ENCODE data around the gene TBX4.
"Not testable (repeated sequence)": the region's sequence is repeated elsewhere in the genome, so short reads cannot be mapped to it uniquely, and the experiment has no call there.

The TBX4 gene

GRCh38 chr17:61496174-61496956 is 44.1 kb downstream of the TBX4 start:
- no peak for DNase-seq (ENCODE audit: low read depth in 4 of 4, low spot score in 1 of 4)

DNA sequence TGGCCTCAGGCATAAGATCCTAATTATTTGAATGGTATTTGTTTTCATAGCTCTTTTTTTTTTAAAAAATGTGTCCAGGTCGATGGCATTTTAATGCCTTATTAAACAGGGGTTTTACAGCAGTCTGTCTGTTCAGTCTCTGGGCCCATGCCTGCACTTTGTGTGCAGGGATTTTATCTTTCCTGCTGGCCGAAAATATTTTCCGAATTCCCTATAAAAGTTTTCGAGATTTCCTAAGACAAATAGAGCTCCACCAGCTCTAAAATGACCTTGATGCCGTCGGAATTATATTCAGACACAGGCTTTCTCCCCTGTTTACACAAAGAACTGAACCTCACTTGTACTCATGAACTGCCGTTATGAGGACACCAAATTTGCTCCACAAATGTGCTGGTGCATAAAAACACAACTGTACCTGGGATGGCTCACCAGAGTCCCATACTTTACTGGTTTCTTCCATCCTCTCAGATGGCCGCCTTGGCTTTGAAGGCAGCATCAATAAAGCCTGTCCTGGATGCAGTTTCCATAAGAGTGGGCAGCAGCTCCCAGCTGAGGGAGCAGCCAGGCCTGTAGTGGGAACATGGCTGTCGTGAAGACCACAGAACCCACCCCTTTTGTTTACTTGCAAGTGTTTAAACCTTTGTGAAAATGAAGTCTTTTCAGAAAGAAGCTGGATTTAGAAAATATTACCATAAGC is 44.9 kb downstream of the TBX4 start:
- DNase-seq (ENCODE audit: low read depth in 4 of 4, low spot score in 1 of 4) = no peak

DNA sequence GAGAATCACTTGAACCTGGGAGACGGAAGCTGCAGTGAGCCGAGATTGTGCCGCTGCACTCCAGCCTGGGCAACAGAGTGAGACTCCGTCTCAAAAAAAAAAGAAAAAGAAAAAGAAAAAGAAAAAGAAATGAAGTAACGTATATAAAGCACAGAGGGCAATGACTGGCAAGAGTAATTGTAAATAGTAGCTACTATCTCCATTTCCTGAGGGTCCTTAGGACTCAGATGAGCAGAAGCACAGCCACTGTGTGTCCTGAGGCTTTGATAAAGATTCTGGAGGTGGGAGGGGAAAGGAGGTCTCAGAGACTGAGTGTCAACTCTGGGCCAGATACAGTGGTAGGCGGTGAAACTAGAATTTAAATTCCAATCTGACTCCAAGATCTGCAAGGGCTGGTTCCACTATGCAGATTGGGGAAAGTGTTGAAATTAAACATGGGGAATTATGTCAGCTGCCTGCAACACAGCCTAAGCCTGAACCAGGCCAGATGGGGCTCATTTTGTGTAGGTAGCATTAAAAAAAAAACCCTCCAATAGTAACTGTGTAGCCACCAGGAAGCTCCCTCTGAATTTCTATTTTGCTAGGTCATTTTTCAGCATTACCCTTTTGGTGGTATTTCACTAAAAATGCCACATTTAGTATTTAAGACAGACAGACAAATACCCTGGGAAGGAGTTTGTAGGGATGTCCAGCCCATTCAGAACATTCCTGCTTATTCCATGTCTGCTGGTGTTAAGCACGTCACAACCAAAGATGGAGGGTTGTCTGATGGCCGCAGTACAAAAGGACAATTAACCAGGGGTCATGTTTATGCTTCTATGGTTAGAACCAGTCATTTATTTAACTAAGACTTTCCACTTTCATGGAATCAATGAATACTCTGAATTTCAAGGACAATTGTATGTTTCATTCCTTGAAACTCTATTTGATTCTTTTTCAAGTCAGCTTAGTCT is 46.1 kb downstream of the TBX4 start:
- no peak for DNase-seq (ENCODE audit: low read depth in 4 of 4, low spot score in 1 of 4)

DNA sequence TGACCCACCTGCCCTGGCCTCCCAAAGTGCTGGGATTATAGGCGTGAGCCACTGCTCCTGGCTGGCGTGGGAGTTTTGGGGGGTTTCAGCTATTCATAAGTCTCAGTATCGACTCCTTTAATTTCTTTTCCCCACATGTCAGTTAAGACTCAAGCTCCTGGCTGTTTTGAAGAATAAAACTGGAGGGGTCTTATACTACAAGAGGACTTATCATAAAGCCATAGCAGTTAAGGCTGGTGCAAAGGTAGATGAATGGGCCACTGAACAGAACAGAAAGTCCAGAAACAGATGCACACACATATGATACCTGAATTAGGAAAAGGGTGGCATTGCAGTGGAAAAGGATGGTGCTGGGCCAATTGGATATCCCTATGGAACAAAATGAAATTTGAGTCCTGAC is 47.4 kb downstream of the TBX4 start:
- no peak for DNase-seq (ENCODE audit: low read depth in 4 of 4, low spot score in 1 of 4)

DNA sequence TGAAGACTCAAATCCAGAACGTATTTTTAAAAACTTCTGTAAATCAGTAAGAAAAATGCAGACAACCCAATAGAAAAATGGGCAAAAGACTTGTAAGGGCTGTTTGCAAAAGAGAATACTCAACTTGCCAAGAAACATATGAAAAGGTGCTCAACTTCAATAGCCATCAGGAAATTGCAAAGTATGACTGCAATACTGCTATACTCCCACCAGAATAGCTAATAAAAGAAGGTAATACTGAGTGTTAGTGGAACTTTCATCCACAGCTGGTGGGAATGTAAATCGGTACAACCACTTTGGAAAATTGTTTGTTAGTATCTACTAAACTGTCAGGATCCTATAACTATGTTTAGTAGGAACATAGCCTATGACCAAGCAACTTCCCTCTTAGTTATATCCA is 48.1 kb downstream of the TBX4 start:
- DNase-seq (ENCODE audit: low read depth in 4 of 4, low spot score in 1 of 4) = no peak

- no peak for DNase-seq (ENCODE audit: low read depth in 4 of 4, low spot score in 1 of 4)
Measured at GRCh38 chr17:61502292-61502691, 50.1 kb downstream of the TBX4 start.

- DNase-seq (ENCODE audit: low read depth in 4 of 4, low spot score in 1 of 4) = no peak
Measured at GRCh38 chr17:61503961-61504360, 51.7 kb downstream of the TBX4 start.

DNA sequence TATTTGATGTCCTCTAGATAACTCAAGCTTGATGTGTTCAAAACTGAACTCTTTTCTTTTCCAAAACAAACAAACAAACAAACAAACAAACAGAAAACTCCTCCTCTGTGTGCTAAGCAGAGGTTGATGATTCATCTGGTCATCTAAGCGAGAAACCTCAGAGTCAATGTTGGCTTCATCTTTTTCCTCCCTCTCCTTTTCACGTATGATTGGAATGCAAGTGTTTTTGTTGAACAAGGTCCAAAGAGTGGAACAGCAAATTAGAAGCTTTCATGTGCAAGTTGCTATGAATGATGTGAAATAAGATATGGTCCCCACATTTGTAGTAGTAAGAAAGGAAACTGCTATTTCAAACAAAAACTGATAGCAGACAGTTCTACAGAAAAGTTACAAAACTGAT is 52.5 kb downstream of the TBX4 start:
- DNase-seq (ENCODE audit: low read depth in 4 of 4, low spot score in 1 of 4) = no peak

DNA sequence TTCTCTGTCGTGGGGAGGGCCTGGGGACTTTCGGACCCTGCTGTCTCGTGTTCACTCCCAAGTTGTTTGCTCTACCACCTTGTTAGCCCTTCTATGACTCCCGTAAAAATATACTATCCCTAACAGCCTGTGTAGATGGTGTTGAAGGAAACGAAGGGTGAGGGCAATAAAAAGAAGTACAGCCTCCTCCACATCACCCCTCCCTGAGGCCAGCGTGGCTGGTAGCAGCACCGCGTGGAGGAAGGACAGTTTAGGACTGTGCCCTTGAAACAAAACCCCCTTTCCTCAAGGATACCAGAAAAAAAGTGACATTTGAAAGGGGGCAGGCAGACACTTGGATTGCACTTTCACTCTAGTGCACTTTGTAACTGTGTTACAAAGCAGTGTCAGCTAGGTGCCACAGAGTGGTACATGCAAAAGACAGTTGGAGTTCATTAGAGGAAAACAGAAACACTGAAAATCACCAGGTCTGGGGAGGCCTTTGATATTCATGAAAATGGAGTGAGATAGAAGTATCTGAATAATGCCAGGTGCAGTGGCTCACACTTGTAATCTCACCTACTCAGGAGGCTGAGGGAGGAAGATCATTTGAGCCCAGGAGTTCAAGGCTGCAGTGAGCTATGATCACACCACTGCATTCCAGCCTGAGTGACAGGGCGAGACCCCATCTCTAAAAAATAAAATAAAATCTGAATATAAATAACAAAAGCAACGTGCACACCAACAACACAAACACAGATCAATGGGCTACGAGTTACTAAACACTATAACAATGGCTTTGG is 53.8 kb downstream of the TBX4 start:
- DNase-seq (ENCODE audit: low read depth in 4 of 4, low spot score in 1 of 4) = no peak

- DNase-seq (ENCODE audit: low read depth in 4 of 4, low spot score in 1 of 4) = no peak
Measured at GRCh38 chr17:61507383-61508066, 55.3 kb downstream of the TBX4 start.

DNA sequence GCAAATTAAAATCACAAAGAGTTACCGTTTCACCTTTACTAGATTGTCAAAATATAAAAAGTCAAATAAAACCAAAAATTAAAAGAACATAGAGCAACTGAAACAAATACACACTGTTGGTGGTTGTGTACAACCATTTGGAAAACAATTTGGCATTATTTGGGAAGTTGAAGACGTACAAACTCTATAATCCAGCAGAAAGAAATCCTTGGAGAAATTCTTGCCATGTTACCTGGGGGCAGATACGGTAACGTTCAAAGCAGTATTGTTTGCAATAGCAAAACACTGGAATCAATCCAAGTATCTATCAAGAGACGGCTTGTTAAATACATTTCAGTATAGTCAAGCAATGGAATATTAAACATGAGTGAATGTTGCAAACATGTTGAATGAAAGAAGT is 56.7 kb downstream of the TBX4 start:
- DNase-seq (ENCODE audit: low read depth in 4 of 4, low spot score in 1 of 4) = no peak

GRCh38 chr17:61509454-61509853 is 57.2 kb downstream of the TBX4 start:
- DNase-seq (ENCODE audit: low read depth in 4 of 4, low spot score in 1 of 4) = not testable (repeated sequence)

- DNase-seq (ENCODE audit: low read depth in 4 of 4, low spot score in 1 of 4) = no peak
Measured at GRCh38 chr17:61510237-61510636, 58.0 kb downstream of the TBX4 start.

- no peak for DNase-seq (ENCODE audit: low read depth in 4 of 4, low spot score in 1 of 4)
Measured at GRCh38 chr17:61510991-61511390, 58.8 kb downstream of the TBX4 start.

- DNase-seq (ENCODE audit: low read depth in 4 of 4, low spot score in 1 of 4) = no peak
Measured at GRCh38 chr17:61511480-61512182, 59.4 kb downstream of the TBX4 start.

- no peak for DNase-seq (ENCODE audit: low read depth in 4 of 4, low spot score in 1 of 4)
Measured at GRCh38 chr17:61514491-61514890, 62.3 kb downstream of the TBX4 start.

- no peak for DNase-seq (ENCODE audit: low read depth in 4 of 4, low spot score in 1 of 4)
Measured at GRCh38 chr17:61517265-61517664, 65.0 kb downstream of the TBX4 start.

DNA sequence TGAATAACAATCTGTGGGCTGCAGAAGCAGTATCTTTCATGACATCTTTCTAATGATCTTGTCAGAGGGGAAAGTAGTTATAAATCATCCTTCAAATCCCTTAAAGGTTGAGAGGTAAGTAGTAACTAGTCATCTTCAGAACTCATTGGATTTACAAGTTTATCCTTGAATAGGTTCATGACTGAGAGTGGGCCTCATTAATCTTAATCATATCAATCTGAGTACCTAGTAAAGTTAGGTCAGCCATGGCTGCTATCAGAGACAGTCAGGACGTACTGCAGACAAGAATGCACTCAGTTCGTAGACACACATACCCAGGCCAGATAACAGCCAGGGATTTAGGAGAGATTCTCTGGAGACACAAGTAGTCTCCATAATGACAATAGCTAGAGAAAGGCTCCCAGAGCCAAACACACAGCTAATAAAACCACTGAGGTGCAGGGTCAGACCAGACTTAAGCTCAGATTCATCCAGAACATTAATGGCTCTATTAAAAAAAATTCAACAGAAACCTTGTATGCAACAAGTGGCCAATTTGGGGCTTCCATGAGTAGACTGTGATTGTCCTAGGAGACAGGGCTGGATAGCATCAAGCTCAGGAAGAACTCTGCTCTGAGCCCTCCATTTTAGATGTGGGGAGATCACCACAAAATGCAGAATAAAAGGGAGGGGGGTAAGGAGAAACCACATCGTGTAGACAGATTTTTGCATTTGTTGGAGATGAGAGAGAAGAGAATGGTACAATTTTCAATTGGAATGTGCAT is 65.8 kb downstream of the TBX4 start:
- no peak for DNase-seq (ENCODE audit: low read depth in 4 of 4, low spot score in 1 of 4)

GRCh38 chr17:61519139-61519538 is 66.9 kb downstream of the TBX4 start:
- no peak for DNase-seq (ENCODE audit: low read depth in 4 of 4, low spot score in 1 of 4)
